ENCODE data around the gene CRACR2B.

Gene CRACR2B

DNA sequence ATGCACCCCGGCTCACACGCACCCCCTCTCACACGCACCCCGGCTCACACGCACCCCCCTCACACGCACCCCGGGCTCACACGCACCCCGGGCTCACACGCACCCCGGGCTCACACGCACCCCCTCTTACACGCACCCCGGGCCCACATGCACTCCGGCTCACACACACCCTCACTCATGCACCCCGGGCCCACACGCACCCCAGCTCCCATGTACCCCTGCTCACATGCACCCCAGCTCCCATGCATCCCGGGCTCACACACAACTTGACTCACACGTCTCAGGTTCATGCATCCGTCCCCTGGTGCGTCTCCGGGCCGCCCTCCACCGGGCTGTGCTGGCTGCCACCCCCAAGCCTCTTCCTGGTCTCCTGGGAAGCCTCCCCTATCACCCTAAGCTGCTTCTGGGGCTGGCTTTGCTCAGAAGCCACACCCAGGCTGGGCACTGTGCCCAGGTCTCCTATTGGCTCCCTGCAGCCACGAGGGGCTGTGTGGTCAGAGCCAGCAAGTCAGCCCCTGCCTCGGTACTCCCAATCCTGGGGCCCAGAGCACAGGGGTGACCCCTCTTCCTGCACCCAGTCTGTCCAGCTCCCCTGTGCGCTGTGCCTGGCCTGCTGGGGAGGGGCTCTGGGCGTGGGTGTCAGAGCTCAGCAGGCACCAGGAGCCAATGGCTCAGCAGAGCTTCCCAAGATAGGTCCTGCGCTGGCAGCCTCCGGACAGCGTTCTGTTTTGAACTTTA is 31.8 kb downstream of the CRACR2B start:
- H3K4me3 ChIP-seq (replicated peaks; ENCODE audit: low read depth, low read length), result no peak overlapping the region

DNA sequence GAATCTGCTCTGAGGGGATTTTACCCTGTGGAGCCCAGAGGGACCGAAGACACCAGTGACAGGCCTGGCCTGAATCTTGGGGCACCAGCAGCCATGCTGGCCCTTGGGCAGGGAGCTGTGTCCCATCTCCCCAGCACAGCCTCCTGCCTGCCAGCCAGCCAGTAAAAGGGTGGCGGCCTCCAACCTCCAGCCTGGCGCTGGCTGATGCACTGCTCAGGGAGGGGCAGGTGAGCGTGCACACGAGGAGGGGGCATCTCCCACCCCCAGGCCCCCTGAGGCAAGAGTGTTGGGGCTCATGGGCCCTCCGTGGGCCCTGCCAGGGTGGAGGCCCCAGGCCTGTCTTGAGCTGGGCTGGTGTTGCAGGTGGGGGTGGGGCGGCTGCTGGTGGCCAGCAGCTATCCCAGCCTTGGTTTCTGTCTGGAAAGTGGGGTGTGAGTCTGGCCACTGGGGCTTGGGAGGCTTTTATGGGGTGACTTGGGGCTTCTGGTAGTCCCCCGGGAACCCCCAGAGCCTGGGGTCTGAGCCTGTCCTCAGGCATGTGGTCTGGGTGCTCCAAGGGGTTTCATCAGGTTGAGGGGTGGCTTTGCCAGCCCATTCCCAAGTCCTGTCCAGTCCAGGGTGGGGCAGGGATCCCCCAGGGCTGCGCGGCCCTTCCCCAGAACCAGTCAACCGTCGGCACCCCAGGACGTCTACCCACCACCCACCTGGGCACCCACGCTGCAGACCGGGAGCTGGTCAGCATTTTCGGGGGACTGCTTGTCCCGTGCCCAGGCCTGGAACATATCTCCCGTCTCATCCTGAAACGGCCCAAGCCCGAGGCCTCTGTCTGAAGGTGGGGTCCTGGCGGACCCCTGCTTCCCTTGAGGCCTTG is 32.8 kb downstream of the CRACR2B start:
- H3K27me3 ChIP-seq (replicated peaks; ENCODE audit: control insufficient read depth, insufficient read depth, low read length), result no peaks in the 10 kb centered on the region
- TF ChIP-seq, protein P1, sequence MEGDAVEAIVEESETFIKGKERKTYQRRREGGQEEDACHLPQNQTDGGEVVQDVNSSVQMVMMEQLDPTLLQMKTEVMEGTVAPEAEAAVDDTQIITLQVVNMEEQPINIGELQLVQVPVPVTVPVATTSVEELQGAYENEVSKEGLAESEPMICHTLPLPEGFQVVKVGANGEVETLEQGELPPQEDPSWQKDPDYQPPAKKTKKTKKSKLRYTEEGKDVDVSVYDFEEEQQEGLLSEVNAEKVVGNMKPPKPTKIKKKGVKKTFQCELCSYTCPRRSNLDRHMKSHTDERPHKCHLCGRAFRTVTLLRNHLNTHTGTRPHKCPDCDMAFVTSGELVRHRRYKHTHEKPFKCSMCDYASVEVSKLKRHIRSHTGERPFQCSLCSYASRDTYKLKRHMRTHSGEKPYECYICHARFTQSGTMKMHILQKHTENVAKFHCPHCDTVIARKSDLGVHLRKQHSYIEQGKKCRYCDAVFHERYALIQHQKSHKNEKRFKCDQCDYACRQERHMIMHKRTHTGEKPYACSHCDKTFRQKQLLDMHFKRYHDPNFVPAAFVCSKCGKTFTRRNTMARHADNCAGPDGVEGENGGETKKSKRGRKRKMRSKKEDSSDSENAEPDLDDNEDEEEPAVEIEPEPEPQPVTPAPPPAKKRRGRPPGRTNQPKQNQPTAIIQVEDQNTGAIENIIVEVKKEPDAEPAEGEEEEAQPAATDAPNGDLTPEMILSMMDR (IDR thresholded peaks at IDR 0.05; ENCODE audit: insufficient read depth, low read length, poor library complexity, severe bottlenecking), result no peak
- no peak for DNase-seq (ENCODE audit: extremely low read depth, insufficient read length)
- H3K4me3 ChIP-seq (replicated peaks; ENCODE audit: low read depth, low read length), result no peak overlapping the region
- no peaks in the 10 kb centered on the region for H3K36me3 ChIP-seq (ENCODE audit: control insufficient read depth, insufficient read depth, low read length)

More for the DNA sequence above, 31.8 kb downstream of the CRACR2B start:
- TF ChIP-seq, protein P1 (IDR thresholded peaks at IDR 0.05; ENCODE audit: insufficient read depth, low read length, poor library complexity, severe bottlenecking), result no peak
- Histone ChIP-seq H3K27me3 (replicated peaks; ENCODE audit: control insufficient read depth, insufficient read depth, low read length) (no peaks in the 10 kb centered on the region), H3K36me3 (ENCODE audit: control insufficient read depth, insufficient read depth, low read length) (no peaks in the 10 kb centered on the region)
- no peak for DNase-seq (ENCODE audit: extremely low read depth, insufficient read length)

DNA sequence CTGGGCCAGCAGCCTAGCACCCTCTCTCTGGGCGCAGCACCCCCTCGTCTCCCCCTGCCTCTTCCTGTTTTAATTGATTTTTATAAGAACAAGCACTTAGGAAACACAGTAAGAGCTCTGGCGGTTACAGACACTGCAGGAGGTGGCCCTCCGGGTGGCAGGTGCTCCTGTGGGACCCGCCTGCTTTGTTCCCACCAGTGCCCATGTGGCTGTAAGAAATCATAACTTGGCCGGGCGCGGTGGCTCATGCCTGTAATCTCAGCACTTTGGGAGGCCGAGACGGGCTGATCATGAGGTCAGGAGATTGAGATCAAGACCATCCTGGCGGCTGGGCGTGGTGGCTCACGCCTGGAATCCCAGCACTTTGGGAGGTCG is 33.4 kb downstream of the CRACR2B start:
- no peak overlapping the region for H3K4me3 ChIP-seq (replicated peaks; ENCODE audit: low read depth, low read length)
- no peaks in the 10 kb centered on the region for H3K36me3 ChIP-seq (ENCODE audit: control insufficient read depth, insufficient read depth, low read length)
- TF ChIP-seq, protein P1 (IDR thresholded peaks at IDR 0.05; ENCODE audit: insufficient read depth, low read length, poor library complexity, severe bottlenecking), result no peak
- H3K27me3 ChIP-seq (replicated peaks; ENCODE audit: control insufficient read depth, insufficient read depth, low read length), result no peaks in the 10 kb centered on the region
- no peak for DNase-seq (ENCODE audit: extremely low read depth, insufficient read length)

DNA sequence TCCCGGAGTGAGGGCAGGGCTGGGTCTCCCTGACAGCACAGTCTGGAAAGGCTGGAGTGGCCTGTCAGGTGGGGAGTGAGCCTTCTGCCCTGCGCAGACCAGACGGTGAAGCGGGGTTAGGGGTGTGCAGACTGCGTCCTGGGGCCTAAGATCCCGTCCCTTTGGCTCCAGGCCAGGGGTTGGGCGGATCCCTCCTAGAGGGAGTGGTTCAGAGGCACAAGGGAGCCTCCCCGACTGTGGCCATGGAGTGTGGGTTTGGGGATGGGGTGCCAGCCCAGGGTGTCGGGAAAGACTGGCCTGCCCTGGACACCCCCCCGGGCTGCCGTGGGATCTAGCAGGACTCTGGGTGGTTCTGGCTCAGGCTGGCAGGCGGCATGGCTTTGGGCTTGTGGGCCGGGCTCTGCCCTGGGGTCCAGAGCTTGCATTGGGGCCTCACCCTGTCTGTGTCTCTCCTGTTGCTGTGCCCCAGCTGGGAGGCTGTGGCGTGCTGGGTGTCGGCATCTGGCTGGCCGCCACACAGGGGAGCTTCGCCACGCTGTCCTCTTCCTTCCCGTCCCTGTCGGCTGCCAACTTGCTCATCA is 34.5 kb downstream of the CRACR2B start:
- DNase-seq (ENCODE audit: extremely low read depth, insufficient read length), result no peak
- Histone ChIP-seq H3K36me3 (ENCODE audit: control insufficient read depth, insufficient read depth, low read length) (no peaks in the 10 kb centered on the region), H3K4me3 (replicated peaks; ENCODE audit: low read depth, low read length) (no peak overlapping the region), H3K27me3 (replicated peaks; ENCODE audit: control insufficient read depth, insufficient read depth, low read length) (no peaks in the 10 kb centered on the region)
- TF ChIP-seq, protein P1 (IDR thresholded peaks at IDR 0.05; ENCODE audit: insufficient read depth, low read length, poor library complexity, severe bottlenecking), result no peak

DNA sequence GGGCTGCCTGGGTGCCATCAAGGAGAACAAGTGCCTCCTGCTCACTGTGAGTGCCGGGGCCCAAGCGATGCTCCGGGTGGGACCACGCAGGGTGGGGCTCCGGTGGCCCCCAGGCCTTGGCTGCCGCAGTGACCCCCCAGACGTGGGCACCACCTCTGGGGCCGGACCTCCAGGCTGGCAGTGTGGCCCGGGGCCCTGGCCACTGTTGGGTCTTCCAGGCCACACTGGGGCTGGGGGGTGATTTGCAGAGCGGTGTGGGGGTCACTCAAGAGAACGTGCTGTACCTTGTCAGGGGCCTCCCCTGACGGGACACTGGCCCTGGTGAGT is 34.9 kb downstream of the CRACR2B start:
- Histone ChIP-seq H3K27me3 (replicated peaks; ENCODE audit: control insufficient read depth, insufficient read depth, low read length) (no peaks in the 10 kb centered on the region), H3K4me3 (replicated peaks; ENCODE audit: low read depth, low read length) (no peak overlapping the region), H3K36me3 (ENCODE audit: control insufficient read depth, insufficient read depth, low read length) (no peaks in the 10 kb centered on the region)
- no peak for DNase-seq (ENCODE audit: extremely low read depth, insufficient read length)
- TF ChIP-seq, protein P1 (IDR thresholded peaks at IDR 0.05; ENCODE audit: insufficient read depth, low read length, poor library complexity, severe bottlenecking), result no peak
